Stimulated activated CD8-positive, alpha-beta memory T cell treated with anti-CD3 and anti-CD28 coated beads, Interleukin-12 subunit alpha, Interleukin-12 subunit beta, amount 100 ng/mL, for 24 hours (primary cell): Measurements from ENCODE around the gene COL11A2.
"Not testable (repeated sequence)": the region's sequence is repeated elsewhere in the genome, so short reads cannot be mapped to it uniquely, and the experiment has no call there.

ENCODE experiments used
- DNase-seq: peaks from one replicate; pipeline ENCODE4 v3.0.0-alpha.2; 2020; ENCODE audit errors: extremely low read depth

COL11A2 gene

DNA sequence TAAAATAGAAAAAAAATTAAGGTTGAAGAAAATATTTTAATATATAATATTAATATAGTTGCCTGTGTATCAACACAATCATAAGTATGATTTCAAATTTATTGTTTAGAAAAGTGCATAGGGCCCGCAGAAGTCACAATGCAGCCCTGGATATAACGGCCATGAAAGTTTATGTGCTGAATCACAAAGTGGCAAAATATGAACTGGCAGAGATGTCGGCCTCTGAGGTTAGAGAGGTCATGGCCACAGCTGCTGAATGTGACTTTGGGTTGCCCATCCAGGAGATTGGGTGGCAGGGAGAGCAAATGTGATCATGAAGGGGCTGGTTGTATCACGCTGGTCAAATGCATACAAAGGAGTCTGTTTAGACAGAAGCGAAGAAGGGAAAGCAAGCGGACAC is 35.7 kb downstream of the COL11A2 start:
- DNase-seq, result no peak

- no peak for DNase-seq
Observed at GRCh38 chr6:33154349-33154748, 37.9 kb downstream of the COL11A2 start.

- DNase-seq, result no peak
Observed at GRCh38 chr6:33151050-33151449, 41.2 kb downstream of the COL11A2 start.

DNA sequence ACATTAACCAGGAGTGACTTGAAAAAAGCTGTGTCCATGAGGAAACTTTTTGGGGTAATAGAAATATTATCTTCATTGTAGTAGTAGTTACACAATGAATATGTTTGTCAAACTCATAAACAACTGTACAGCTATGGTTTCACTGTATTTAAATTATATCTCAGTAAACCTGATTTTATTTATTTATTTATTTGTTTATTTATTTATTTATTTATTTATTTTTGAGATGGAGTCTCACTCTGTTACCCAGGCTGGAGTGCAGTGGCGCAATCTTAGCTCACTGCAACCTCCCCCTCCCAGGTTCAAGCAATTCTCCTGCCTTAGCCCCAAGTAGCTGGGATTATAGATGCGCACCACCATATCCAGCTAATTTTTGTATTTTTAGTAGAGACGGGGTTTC is 41.7 kb downstream of the COL11A2 start:
- DNase-seq, result not testable (repeated sequence)

DNA sequence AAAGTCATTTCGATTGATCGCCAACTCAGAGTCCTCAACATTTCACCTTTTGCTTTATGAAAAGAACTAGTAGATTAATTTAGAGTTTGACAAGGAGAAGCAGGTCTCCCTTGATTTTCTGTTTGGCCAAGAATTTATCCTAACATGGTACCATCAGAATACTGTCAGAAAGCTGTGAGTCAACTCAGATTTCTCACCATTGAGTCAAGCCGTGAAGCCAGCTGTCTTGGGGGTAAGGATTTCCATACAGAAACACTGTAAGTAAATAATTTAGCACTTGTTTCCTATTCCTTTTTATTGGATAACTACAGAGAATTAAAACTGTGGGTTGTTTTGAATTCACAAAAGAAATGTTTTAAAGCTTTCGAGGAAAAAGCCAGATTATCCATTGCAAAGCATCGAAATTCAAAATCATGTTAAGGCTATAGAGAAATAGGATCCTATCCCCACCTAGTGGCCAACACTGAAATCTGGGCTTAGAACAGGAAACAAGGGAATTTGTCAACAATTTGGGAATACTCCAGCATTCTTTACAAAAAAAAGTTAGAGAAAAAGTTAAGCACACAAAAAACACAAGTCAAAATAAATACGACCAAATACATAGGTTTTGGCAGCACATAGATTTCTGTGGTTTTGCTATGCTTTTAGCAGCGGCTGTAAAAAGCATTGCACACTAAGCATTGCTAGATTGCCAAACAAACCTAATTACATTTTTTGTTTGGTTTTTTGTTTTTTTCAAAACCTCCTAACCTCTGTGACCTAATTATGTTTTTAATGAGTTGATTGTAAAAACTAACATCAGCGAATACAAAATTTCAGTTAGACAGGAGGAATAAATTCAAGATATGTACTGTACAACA is 44.2 kb downstream of the COL11A2 start:
- DNase-seq, result no peak

DNA sequence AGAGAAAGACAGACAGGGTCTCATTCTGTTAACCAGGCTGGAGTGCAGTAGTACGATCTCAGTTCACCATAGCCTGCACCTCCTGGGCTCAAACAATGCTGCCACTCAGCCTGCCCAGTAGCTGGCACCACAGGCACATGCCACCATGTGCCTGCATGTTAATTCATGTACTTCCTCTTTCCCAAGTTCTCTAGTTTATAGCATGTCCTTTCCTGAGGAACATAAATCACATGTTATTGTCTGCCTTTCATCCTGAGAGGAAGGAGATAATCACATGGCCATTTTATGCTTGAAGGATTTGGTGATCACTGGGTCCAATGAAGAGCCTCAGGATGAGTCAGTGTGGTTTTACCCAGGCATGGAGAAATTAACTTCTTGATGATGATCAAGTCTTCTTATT is 47.9 kb downstream of the COL11A2 start:
- DNase-seq, result no peak

DNA sequence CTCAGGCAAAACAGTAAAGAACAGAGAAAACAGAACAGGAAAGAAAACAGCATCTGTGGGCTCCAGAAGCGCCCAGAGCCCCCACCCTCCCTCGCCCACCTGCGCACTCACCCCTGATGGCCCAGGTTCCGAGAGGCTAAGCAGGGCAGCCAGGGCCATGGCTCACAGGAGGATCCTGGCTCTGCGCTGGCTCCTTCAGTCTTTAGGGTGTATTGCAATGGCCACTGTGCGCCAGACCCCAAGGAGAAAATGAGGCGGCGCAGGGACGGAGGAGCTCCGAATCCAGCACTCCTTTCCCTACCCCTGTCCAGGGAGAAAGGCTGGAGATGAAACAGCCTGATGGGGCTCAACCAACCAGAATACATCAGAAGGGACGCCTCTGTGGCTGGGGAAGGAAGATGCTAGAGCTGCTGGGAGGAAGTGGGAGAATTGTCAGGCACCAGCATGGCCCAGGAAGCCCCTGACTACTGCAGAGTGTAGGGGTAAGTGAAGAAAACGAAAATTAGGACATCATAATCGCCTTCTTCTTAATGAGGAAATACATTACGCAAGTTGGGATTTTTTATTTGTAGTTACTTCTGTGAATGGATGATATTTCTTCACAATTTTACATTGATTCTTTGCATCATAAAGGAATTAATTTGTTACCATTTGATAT is 49.0 kb downstream of the COL11A2 start:
- DNase-seq, result no peak

DNA sequence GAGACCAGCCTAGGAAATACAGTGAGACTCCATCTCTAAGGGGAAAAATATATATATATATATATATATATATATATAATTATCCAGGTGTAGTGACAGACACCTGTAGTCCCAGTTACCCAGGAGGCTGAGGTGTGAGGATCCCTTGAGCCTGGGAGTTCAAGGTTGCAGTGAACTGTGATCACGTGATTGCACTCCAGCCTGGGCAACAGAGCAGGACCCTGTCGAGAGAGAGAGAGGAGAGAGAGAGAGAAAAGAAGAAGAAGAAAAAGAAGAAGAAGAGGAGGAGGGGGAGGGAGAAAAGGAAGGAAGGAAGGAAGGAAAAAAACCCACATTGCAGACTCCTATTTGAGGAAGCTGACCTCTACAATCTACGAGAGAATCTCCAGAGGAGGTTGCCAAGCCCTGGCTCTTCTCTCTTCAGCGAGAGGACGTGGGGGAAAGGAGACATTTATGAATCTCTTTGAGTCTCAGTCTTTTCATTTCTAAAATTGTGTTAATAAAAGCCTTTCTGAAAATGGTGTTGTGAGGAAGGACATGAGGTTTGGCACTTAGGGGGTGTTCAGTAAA is 49.7 kb downstream of the COL11A2 start:
- DNase-seq, result no peak

DNA sequence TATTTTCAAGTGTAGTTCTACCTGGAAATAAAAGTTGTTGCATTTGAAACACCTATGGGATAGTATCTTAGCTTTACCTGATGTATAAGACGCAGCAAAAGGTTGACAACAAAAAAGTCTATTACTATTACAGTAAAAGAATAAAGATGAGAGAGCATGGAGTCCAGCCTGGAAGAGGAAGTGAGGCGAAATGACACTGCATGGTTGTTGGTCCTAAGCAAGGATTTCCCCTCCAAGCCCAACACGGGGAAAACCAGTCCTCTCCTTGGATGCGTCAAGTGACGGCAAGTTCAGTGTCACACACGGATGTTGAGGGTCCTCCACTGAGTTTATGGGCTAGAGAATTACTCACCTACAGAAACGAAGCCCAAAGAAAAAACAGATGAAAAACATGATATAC is 51.7 kb downstream of the COL11A2 start:
- DNase-seq, result no peak

GRCh38 chr6:33139596-33140206 is 52.6 kb downstream of the COL11A2 start:
- no peak for DNase-seq

DNA sequence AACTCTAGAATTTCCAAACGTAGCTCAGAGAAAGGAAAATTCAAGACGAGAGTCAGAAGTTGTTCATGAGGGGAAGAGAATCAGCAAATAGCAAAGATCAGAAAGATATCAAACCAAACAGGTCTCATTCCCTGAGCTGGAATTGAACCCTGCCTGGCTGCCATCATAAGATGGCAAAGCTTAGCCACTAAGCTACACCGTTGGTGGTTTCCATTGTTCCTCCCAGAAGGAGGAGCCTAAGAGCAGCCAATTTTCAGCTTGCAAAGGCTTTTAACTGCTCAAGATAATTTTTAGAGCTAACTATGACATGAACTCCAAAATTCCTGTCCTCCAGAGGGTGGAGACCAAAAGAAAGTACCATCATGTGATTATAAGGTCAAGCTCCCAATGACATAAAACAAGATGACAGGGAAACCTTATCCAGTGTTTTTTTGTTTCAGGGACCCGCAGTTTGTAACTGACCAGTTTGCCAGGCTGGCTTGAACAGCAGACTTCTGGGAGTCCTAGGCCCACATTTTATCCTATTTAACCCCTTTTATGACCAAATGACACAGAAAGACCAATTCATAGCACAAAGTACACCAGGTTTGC is 55.9 kb downstream of the COL11A2 start:
- no peak for DNase-seq

GRCh38 chr6:33132081-33132524 is 60.2 kb downstream of the COL11A2 start:
- DNase-seq, result no peak

DNA sequence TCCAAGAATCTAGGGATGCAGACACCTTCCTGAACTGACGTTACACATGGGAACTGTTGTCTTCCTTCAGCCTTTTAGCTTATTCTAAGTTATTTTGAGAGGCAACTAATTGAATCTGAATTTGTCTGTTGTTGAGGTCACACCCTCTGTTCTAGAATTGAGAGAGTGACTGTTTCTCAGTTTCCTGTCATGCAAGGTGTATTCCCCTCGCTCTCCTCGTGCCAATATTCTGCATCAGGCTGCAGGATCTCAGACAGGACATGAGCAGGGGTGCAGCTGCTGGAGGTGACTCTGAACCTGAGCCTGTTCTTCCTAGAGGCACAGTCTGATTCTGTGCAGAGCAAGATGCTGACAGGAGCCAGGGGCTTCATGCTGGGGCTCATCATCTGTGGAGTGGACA is 63.9 kb downstream of the COL11A2 start:
- no peak for DNase-seq

GRCh38 chr6:33126101-33126714 is 66.1 kb downstream of the COL11A2 start:
- DNase-seq, result peak; percentile 27

DNA sequence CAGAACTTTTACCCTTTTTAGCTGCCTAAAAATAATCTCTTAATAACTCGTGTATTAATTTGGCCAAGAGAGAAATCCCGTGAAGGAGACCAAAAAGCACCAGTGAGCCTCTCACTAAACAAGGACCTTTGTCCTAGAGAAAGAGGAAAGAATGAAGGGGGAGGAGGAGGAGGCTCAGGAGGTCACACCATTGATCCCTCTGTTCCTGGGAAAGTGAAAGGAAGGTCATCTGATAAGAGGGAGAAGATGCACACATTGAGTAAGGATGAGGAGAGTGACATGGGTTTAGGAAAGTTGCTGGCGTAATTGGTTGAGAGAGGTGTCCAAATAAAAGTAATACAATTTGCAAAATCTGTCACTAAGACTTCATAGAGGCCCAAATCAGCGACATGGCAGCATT is 67.3 kb downstream of the COL11A2 start:
- no peak for DNase-seq

DNA sequence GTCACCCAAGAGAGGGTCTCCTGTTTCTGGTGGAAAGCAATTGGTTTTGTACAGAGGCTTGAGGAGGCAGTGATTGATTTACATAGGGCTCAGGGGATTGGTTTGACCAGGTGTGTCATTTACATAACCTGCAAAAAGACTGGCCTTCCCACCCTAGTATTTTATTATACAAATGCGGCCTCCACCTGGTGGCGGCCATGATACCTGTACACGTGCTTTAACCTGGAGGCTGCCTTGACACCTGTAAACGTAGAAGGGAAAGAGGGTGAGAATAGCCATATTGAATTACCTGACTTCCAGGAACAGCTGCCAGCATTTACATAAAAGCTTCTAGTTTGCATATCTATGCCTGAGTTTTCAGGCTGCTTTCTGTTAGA is 67.8 kb downstream of the COL11A2 start:
- DNase-seq, result no peak

DNA sequence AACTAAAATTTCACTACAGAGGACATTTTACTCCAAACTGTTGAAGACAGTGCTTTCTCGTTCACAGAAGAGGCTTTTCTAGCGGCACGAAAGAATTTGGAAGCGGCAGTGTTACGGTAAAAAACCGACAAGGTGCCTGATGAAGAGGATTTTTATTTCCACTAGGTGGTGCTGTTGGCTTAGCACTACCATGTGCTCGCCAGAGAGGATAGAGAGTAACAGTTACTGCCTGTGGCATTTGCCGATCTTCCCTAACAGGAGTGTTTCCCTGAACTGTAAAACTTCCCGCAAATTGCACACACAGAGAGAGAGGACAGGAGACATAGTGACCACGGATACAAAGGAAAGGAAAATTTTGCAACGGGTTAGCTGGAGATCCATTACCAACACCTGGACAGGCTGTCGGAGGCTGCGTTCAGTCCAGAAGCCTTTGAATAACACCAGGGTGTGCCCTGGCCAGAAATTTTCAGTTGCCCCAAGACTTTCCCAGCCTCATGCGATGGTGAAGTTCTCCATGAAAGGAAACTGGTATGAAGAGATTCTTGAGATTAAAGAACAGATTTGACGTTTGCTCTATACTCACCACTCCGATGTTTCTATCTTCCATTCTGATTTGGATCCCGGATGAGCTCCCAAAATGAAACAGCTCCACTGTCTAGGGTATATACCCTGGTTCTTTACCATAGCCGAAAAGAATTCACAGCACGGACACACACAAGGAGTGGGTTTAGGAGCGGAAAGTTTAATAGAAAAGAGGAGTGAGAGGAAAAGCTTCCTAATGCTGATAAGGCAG is 68.3 kb downstream of the COL11A2 start:
- DNase-seq, result no peak

DNA sequence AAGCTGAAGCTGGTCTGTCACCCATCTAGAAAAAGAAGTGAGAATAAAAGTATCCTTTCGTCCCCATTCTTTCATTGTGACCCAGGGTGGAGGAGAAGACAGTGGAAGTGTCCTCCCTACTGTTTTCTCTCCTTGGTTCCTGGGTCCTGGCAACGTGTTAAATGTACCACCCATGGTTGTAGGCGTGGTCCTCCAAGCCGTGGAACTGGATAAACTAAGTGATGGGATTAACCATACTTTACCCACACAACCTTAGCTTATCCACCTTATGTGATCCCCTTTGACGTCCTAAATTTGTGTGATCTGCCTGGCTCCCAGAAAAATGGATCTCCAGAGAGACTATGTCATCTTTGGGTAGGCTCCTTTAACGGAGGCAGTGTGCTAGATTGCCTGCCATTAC is 69.1 kb downstream of the COL11A2 start:
- DNase-seq, result no peak

GRCh38 chr6:33120001-33120400 is 72.3 kb downstream of the COL11A2 start:
- no peak for DNase-seq

DNA sequence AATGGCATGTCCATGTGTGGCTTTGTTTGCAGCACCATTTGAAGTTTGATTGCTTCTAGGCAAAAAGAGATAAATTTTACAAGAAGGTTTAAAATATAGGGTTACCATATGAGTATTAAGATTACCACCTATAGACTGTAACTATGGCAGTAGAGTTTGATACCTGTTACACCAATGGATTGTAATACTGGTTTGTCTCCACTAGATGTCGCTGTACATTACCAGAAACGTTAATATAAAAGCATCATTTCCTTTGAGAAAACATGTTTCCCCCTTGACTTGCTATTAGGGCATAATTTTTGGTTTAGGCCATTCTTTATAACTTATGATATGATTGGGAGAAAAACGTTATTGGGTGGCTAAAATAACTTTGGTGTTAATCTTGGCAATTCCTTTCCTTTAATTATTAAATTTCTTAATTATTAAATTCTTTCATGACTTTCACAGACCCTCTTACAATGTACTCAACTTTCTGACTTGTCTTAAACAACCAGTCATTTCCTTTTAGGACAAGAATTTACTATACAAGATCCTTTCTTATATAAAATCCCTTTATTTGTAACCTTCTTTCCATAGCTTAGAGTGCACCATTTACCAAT is 73.6 kb downstream of the COL11A2 start:
- DNase-seq, result no peak
